NCI-H2029 treated with DMSO at 0.1 percent for 48 hours (cell line): Measurements from ENCODE around the gene MRGPRX3.
"Not testable (repeated sequence)": the region's sequence is repeated elsewhere in the genome, so short reads cannot be mapped to it uniquely, and the experiment has no call there.

Experiments
- DNase-seq: peaks from one replicate; lab custom pipeline; 2025; lab: John Stamatoyannopoulos, UW

Gene MRGPRX3

GRCh38 chr11:18132341-18132740 lies at the start of gene MRGPRX3:
Gene MRGPRX3 (plus strand): TSS chr11:18132571. CDS start chr11:18137203, 4,632 bp downstream.
- no peak for DNase-seq

GRCh38 chr11:18088366-18088765 lies 44.0 kb upstream of the MRGPRX3 start:
- no peak for DNase-seq

GRCh38 chr11:18088966-18089365 lies 43.4 kb upstream of the MRGPRX3 start:
- DNase-seq = no peak

- DNase-seq = no peak
These were observed 40.6 kb upstream of the MRGPRX3 start for GRCh38 chr11:18091731-18092130.

- no peak for DNase-seq
These were observed 38.4 kb upstream of the MRGPRX3 start for GRCh38 chr11:18093959-18094358.

- no peak for DNase-seq
These were observed 31.3 kb upstream of the MRGPRX3 start for GRCh38 chr11:18100926-18101656.

- no peak for DNase-seq
These were observed 27.1 kb upstream of the MRGPRX3 start for GRCh38 chr11:18105086-18105801.

- peak; percentile 69 for DNase-seq
These were observed 26.4 kb upstream of the MRGPRX3 start, which contains the start of gene SAAL1 for GRCh38 chr11:18105802-18106574. Gene SAAL1 (minus strand): TSS chr11:18106082. CDS start chr11:18106041, 41 bp downstream.

GRCh38 chr11:18106688-18107087 lies 25.7 kb upstream of the MRGPRX3 start:
- no peak for DNase-seq

GRCh38 chr11:18108254-18108653 lies 24.1 kb upstream of the MRGPRX3 start:
- no peak for DNase-seq

- no peak for DNase-seq
These were observed 21.4 kb upstream of the MRGPRX3 start for GRCh38 chr11:18111005-18111404.

GRCh38 chr11:18115360-18116127 lies 16.8 kb upstream of the MRGPRX3 start:
- DNase-seq = peak; percentile 58

- not testable (repeated sequence) for DNase-seq
These were observed 11.0 kb upstream of the MRGPRX3 start for GRCh38 chr11:18121331-18121828.

GRCh38 chr11:18131115-18131514 lies 1.3 kb upstream of the MRGPRX3 start:
- DNase-seq = not testable (repeated sequence)

- no peak for DNase-seq
These were observed 2.9 kb downstream of the MRGPRX3 start for GRCh38 chr11:18135308-18135707.

- no peak for DNase-seq
These were observed 4.9 kb downstream of the MRGPRX3 start for GRCh38 chr11:18137186-18137800.

GRCh38 chr11:18140145-18140544 lies 7.8 kb downstream of the MRGPRX3 start:
- no peak for DNase-seq

- no peak for DNase-seq
These were observed 11.9 kb downstream of the MRGPRX3 start for GRCh38 chr11:18144243-18144642.

- no peak for DNase-seq
These were observed 12.7 kb downstream of the MRGPRX3 start for GRCh38 chr11:18145025-18145424.

GRCh38 chr11:18145837-18146236 lies 13.5 kb downstream of the MRGPRX3 start:
- DNase-seq = no peak

- DNase-seq = no peak
These were observed 19.2 kb downstream of the MRGPRX3 start for GRCh38 chr11:18151581-18151980.
